ENCODE data around the gene CCNY. TPM values are rescaled to one million over a fixed set of nuclear protein-coding genes. Genes with fewer than 3 reads are reported as not detected.

The CCNY gene
- total RNA-seq, 1 experiment from 2014 or later, result 62.2 TPM

DNA sequence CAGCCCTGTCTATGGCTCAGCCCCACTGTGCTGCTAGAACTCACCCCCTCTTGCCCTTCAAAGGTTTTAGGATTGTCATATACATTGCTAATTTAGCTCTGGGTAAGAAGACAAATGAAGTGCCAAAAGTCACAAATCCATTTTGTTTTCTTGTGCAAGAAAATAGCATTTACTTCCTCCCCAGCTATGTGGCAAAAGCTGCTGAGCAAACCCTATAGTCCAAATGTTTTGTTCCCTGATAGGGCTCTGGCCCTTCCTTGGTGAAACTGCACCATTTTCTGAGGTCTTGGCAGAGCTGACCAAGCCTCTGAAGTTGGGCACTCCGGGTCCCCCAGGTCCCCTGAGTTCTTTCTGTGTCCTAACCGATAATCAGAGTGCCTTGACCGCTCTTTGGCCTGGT lies 184.7 kb downstream of the CCNY start (continued):
- TF ChIP-seq, protein P1, sequence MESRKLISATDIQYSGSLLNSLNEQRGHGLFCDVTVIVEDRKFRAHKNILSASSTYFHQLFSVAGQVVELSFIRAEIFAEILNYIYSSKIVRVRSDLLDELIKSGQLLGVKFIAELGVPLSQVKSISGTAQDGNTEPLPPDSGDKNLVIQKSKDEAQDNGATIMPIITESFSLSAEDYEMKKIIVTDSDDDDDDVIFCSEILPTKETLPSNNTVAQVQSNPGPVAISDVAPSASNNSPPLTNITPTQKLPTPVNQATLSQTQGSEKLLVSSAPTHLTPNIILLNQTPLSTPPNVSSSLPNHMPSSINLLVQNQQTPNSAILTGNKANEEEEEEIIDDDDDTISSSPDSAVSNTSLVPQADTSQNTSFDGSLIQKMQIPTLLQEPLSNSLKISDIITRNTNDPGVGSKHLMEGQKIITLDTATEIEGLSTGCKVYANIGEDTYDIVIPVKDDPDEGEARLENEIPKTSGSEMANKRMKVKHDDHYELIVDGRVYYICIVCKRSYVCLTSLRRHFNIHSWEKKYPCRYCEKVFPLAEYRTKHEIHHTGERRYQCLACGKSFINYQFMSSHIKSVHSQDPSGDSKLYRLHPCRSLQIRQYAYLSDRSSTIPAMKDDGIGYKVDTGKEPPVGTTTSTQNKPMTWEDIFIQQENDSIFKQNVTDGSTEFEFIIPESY (IDR thresholded peaks at IDR 0.05; ENCODE audit: extremely low read depth, insufficient replicate concordance, low read length), result no peak
- TF ChIP-seq ELF1 (IDR thresholded peaks at IDR 0.05; ENCODE audit: borderline replicate concordance, low read depth) (no peak), SP1 (IDR thresholded peaks at IDR 0.05; ENCODE audit: low read depth) (no peak)

DNA sequence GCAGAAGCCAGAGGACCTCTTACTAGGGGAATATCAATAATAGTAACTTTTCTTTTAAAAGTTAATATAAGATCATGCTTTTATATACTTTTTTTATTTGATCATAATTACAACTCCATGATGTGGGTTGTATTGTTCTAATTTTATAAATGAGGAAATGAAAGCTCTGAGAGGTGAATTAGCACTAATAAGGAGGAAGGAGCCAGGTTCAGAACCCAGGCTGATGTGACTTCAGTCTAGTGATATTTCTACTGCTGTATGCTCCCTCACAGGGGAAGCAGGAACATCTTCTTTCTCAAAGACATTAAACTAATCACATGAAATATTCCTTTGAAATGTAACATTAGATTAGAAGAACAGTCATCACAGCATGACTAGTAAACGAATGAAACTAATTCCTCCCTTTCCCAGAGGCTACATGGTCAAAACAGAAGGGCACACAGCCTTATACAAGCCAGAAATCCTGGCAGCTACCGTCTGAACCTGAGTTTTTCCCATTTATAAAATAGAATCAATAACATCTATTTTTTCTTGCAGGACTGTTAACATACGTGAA lies 187.4 kb downstream of the CCNY start:
- ATAC-seq, result no peak

More for the DNA sequence above, 187.4 kb downstream of the CCNY start:
- no peak overlapping the region for H3K9ac ChIP-seq (ENCODE audit: low read length)
- no peak for DNase-seq (ENCODE audit: low read depth, low spot score)
- intact Hi-C loops (cut with micrococcal nuclease), result no loop called here
- H4K20me1 ChIP-seq (ENCODE audit: insufficient read depth), result no peaks in the 10 kb centered on the region
- ChIA-PET RAD21 (ENCODE audit: low non-redundant PET in 1 of 2, low total read pairs in 2 of 2, uncharacterized antibody in 2 of 2, unreplicated experiment in 2 of 2) (no interaction called here), POLR2A (no interaction called here), CTCF (no interaction called here)
- peaks cover 3% of the 10 kb centered on the region; the same call in 1 of the 2 replicates for H3K79me2 ChIP-seq (ENCODE audit: insufficient read depth, low read length)
- H3K4me1 ChIP-seq (ENCODE audit: control insufficient read depth in 1 of 2, insufficient read depth in 2 of 2, low read length in 2 of 2), result no peaks in the 10 kb centered on the region
- no peaks in the 10 kb centered on the region for H3K9me2 ChIP-seq (ENCODE audit: insufficient read depth)
- no peaks in the 10 kb centered on the region for H3K27me3 ChIP-seq (ENCODE audit: insufficient read depth, low read length)
- H3K27ac ChIP-seq (ENCODE audit: low read depth, low read length), result no peak overlapping the region
- H2AFZ ChIP-seq (ENCODE audit: low read depth, low read length, poor library complexity, severe bottlenecking), result no peak overlapping the region
- no TSS peak for BruUV-seq (replicated peaks)
- no peaks in the 10 kb centered on the region for H3K9me3 ChIP-seq (ENCODE audit: control insufficient read depth in 1 of 2, insufficient read depth in 1 of 2, low read depth in 1 of 2, low read length in 2 of 2)
- H3K4me2 ChIP-seq (ENCODE audit: low read length), result no peak overlapping the region
- no peak for TF ChIP-seq CEBPB (IDR thresholded peaks at IDR 0.05; ENCODE audit: low read depth)
- TF ChIP-seq TCF7L2 (IDR thresholded peaks at IDR 0.05; ENCODE audit: borderline replicate concordance, extremely low read depth, insufficient read depth, insufficient read length), result no peak
- TF ChIP-seq, protein P1 (IDR thresholded peaks at IDR 0.05; ENCODE audit: extremely low read depth, insufficient replicate concordance, low read length), result no peak
- TF ChIP-seq EGR1 (IDR thresholded peaks at IDR 0.05; ENCODE audit: low read depth), result no peak
- TF ChIP-seq SRF (IDR thresholded peaks at IDR 0.05; ENCODE audit: low read depth), result no peak
- no peak for TF ChIP-seq SP1 (IDR thresholded peaks at IDR 0.05; ENCODE audit: low read depth)
- TF ChIP-seq, protein P2, sequence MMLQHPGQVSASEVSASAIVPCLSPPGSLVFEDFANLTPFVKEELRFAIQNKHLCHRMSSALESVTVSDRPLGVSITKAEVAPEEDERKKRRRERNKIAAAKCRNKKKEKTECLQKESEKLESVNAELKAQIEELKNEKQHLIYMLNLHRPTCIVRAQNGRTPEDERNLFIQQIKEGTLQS (IDR thresholded peaks at IDR 0.05), result no peak
- TF ChIP-seq ELF1 (IDR thresholded peaks at IDR 0.05; ENCODE audit: borderline replicate concordance, low read depth), result no peak
- TF ChIP-seq JUND (IDR thresholded peaks at IDR 0.05), result no peak
- TF ChIP-seq, protein P3, sequence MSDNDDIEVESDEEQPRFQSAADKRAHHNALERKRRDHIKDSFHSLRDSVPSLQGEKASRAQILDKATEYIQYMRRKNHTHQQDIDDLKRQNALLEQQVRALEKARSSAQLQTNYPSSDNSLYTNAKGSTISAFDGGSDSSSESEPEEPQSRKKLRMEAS (IDR thresholded peaks at IDR 0.05), result no peak
- TF ChIP-seq, protein P4, sequence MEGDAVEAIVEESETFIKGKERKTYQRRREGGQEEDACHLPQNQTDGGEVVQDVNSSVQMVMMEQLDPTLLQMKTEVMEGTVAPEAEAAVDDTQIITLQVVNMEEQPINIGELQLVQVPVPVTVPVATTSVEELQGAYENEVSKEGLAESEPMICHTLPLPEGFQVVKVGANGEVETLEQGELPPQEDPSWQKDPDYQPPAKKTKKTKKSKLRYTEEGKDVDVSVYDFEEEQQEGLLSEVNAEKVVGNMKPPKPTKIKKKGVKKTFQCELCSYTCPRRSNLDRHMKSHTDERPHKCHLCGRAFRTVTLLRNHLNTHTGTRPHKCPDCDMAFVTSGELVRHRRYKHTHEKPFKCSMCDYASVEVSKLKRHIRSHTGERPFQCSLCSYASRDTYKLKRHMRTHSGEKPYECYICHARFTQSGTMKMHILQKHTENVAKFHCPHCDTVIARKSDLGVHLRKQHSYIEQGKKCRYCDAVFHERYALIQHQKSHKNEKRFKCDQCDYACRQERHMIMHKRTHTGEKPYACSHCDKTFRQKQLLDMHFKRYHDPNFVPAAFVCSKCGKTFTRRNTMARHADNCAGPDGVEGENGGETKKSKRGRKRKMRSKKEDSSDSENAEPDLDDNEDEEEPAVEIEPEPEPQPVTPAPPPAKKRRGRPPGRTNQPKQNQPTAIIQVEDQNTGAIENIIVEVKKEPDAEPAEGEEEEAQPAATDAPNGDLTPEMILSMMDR (IDR thresholded peaks at IDR 0.05 in 2 of 3, conservative IDR thresholded peaks at IDR 0.05 in 1 of 3; ENCODE audit: borderline replicate concordance in 1 of 3, insufficient read depth in 1 of 3, low read depth in 2 of 3, low read length in 2 of 3), result no peak
- no peak for TF ChIP-seq RAD21 (IDR thresholded peaks at IDR 0.05; ENCODE audit: low read depth)
- no peak for TF ChIP-seq EZH2 (IDR thresholded peaks at IDR 0.05)
- TF ChIP-seq SIN3A (IDR thresholded peaks at IDR 0.05; ENCODE audit: low read depth), result no peak
- TF ChIP-seq YY1 (IDR thresholded peaks at IDR 0.05; ENCODE audit: extremely low read depth, insufficient replicate concordance, low read depth, low read length), result no peak
- H3K36me3 ChIP-seq (ENCODE audit: control insufficient read depth in 1 of 2, insufficient read depth in 2 of 2, low read length in 2 of 2), result no peaks in the 10 kb centered on the region
- no peak overlapping the region for H3K4me3 ChIP-seq (replicated peaks in 1 of 2; ENCODE audit: low read depth in 1 of 2, low read length in 2 of 2)

All from HCT116 (cell line).